Heart left ventricle (tissue), 13 donors: ENCODE results near the gene PRSS50.

ENCODE experiments used
- POLR2A ChIP-seq, 2 donors: fragments of 450-650 bp; IDR thresholded peaks; one replicate each; pipeline ENCODE4 v1.6.1; 2017; ENCODE audit warnings: antibody characterized with exemption in 2 of 2, mild to moderate bottlenecking in 2 of 2, moderate library complexity in 2 of 2
- TF ChIP-seq, protein P1 (sequence below), 12 donors: fragments of 200-600 bp; sonication (generic) in 4 of 12; IDR thresholded peaks; one replicate each; pipeline versions ENCODE4 v1.5.0 to v1.8.0; 2018 to 2022; ENCODE audit warnings: antibody characterized with exemption in 12 of 12, mild to moderate bottlenecking in 5 of 12
- donor health status: ischemic (EF 13 %, LVEDD 7.1; RV severe dilation, severe dysfunction).
- donor health status: DM: no; HTN: yes; CAD: no.
- donor health status: DM: no; HTN: no; CAD: no.
- donor health status: ischemic (EF 25% LVEDD 6.9; RV normal size, moderate dysfunction).
- donor health status: ischemic (EF 25% LVEDD 5.7; RV mildly dilated, moderate dysfunction).
- donor health status: ischemic (EF 35%, LVEDD 5.7; RV mildly dilated, moderate dysfunction).
- donor health status: nonischemic (EF 11% LVEDD 7.7; RV severe dilation, severe dysfunction).
- donor health status: DM: yes; HTN: yes; CAD: no.
- donor health status: PGD.
- donor health status: ischemic (EF 29% LVEDD 5.4; RV normal size, mild dysfunction).
- donor health status: nonischemic (EF 23%, LVEDD 6.1; RV moderate dilation, normal function).

DNA sequence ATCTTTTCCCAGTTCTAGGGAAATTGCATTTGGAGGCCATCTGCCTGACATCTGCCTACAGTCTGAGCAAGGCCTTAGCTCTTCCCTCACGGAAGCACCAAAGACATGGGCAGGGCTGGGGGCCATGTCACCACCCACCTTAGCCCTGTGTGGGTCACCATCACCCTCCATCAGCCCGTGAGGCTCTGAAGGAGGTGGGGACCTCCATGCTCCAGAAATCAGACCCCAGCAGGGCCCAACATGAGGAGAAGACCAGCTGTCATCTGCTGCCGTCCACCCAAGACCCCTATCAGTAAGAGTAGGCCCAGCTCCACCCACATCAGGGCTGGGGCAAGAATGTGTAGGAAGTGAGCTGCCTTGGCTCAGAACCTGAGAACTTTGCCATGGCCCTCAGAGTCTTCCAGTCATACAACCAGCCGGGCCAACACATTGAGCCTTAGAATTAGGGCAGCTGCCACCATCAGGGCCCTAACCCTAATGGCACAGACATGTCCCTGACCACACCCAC, 14.6 kb downstream of the PRSS50 start:
- TF ChIP-seq, protein P1, sequence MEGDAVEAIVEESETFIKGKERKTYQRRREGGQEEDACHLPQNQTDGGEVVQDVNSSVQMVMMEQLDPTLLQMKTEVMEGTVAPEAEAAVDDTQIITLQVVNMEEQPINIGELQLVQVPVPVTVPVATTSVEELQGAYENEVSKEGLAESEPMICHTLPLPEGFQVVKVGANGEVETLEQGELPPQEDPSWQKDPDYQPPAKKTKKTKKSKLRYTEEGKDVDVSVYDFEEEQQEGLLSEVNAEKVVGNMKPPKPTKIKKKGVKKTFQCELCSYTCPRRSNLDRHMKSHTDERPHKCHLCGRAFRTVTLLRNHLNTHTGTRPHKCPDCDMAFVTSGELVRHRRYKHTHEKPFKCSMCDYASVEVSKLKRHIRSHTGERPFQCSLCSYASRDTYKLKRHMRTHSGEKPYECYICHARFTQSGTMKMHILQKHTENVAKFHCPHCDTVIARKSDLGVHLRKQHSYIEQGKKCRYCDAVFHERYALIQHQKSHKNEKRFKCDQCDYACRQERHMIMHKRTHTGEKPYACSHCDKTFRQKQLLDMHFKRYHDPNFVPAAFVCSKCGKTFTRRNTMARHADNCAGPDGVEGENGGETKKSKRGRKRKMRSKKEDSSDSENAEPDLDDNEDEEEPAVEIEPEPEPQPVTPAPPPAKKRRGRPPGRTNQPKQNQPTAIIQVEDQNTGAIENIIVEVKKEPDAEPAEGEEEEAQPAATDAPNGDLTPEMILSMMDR (IDR thresholded peaks at IDR 0.05) = no peak
- TF ChIP-seq POLR2A (IDR thresholded peaks at IDR 0.05) = no peak
